Mononuclear cell (primary cell): Measurements from ENCODE around the gene KRT82. TPM values are rescaled to one million over a fixed set of nuclear protein-coding genes. Genes with fewer than 3 reads are reported as not detected.
"Not testable (repeated sequence)": the region's sequence is repeated elsewhere in the genome, so short reads cannot be mapped to it uniquely, and the experiment has no call there.

Source experiments
- H3K27me3 ChIP-seq: 2 replicates; pipeline ENCODE4 v1.6.0; 2011; ENCODE audit warnings: low read length, control low read depth; ENCODE audit not compliant: insufficient read depth
- H3K4me1 ChIP-seq: 2 replicates; pipeline ENCODE4 v1.5.1; 2011; ENCODE audit warnings: mild to moderate bottlenecking, low read length, control low read depth; ENCODE audit not compliant: insufficient read depth
- H3K4me3 ChIP-seq: 2 replicates; pipeline ENCODE4 v1.5.1; 2011; ENCODE audit warnings: mild to moderate bottlenecking, low read length, moderate library complexity
- H3K9me3 ChIP-seq: 2 replicates; pipeline ENCODE4 v1.5.1; 2011; ENCODE audit warnings: low read depth, mild to moderate bottlenecking, control low read depth, low read length
- total RNA-seq: library from RNA; depleted of rRNA; stranded (reverse); fragments of >200 nt; gene quantifications from one replicate; pipeline ENCODE4 v1.2.3, GENCODE V29; 2012

The KRT82 gene
- total RNA-seq, 1 donor: not detected

DNA sequence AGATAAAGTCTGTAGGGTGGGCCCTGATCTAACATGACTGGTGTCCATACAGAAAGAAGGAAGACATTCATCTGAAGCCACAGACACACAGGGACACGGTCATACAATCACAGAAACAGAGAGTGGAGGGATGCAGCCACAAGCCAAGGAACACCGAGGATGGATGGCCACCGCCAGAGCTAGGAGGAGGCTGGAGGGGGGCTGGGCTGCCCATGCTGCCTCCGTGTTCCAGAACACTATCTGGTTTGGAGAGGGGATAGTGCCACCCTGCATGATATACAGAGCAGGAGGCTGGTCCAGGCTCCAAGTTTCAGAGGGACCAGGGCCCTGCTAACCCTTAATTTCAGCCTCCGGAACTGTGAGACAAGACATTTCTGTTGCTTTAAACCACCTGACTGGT is 19.3 kb upstream of the KRT82 start:
- Histone ChIP-seq H3K4me3 (no peak overlapping the region), H3K27me3 (no peaks in the 10 kb centered on the region), H3K4me1 (no peaks in the 10 kb centered on the region), H3K9me3 (no peaks in the 10 kb centered on the region)

DNA sequence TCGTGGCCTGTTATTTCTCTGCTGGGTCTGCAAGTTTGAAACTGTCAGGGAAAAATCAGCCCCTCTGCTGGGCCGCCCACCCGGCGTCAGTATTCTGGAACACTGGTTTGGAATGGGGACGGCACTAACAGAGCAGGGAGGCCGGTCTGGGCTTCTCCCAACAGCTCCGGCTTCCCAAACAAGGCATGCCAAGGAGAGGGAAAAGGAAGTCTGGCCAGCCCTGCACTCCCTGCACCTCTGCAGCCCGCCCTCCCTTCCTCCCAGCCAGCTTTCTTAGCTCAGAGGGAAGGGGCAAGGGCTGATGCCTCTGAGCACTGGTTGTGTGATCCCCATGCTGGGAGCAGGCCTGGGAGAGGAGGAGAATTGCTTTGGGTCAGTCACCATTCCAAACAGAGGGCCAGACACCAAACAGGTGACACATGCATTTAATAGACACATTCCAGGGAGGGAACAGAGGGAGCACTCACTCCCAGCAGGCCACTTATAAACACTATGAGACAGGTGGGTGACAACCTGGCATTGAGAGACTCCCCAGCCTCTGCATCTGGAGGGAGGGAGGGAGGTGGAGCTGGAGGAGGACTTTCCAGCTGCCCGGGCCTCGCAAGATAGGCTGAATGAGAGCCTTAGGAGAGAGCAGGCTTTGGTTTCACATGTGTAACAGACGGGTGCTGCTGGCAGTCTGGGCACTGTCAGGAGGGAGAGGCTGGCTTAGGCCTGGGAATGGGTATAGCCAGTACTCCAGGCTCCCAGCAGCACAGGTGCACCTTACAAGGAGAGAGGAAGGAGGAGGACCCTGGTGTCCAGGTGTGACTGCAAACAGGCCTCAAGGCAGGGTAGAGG is 17.7 kb upstream of the KRT82 start:
- Histone ChIP-seq H3K4me1 (no peaks in the 10 kb centered on the region), H3K27me3 (no peaks in the 10 kb centered on the region), H3K9me3 (no peaks in the 10 kb centered on the region), H3K4me3 (no peak overlapping the region)

DNA sequence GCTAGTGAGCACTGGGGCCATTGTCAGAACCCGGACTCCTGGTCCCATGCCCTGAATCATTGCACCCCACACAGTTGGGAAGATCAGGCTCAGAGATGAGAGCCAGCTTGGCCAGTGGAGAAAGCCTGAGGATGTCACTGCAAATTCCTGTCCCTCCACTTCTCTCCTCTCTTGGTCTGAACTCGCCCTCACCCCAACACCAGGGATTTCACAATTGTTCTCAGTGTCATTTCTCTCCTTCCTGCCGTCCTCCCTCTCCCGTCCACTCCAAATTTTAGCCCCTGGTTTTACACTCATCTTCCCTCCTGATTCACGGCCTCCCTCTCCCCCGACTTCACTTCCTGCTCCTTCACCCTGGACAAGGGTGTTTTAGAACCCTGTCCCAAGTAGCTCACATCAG is 16.9 kb upstream of the KRT82 start:
- H3K9me3 ChIP-seq: no peaks in the 10 kb centered on the region
- no peaks in the 10 kb centered on the region for H3K27me3 ChIP-seq
- no peaks in the 10 kb centered on the region for H3K4me1 ChIP-seq
- H3K4me3 ChIP-seq: no peak overlapping the region

DNA sequence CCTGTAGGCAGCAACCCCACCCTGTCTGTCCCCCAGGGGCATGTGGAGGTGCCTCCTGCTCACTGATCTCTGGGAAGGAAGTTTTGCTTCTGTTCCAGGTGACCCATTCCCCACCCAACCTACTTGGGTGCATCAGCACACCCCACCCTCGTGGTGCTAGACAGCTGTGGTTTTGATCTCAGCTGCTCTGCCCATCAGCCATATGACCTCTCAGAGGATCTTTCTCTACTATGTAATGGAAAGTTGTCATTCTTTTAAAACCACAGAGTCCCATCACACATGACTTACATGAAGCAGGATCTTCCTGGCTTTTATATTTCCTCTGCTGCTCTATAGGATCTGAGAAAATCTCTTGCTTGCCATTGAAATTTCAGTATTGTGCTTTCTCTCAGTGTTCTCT is 13.5 kb upstream of the KRT82 start:
- H3K9me3 ChIP-seq: no peaks in the 10 kb centered on the region
- H3K4me3 ChIP-seq: no peak overlapping the region
- no peaks in the 10 kb centered on the region for H3K27me3 ChIP-seq
- H3K4me1 ChIP-seq: no peaks in the 10 kb centered on the region

DNA sequence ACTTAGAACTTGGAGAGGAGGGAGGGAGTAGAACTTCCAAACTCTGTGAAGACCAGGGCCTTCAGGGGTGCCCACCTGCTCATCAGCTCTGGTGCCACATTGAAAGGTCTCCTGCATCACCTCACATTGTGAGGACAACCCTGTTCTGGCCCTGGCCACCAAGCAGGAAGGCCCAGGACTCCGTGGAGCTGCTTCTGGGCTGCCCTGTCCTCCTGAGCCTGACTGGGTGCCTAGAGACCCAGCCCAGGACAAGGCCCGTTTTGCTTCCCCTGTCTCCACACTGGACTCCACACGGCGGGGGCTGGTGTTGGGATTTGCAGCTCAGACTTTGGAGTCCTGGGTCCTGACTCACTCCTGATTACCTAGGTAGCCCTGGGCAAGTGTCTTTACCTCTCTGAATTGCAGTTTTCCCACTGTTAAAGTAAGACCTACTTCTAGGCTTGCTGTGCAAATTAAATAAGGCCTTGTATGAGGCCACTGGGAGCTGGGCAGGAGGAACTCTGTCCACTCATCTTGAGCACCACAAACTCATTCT is 12.5 kb upstream of the KRT82 start:
- no peaks in the 10 kb centered on the region for H3K27me3 ChIP-seq
- H3K9me3 ChIP-seq: no peaks in the 10 kb centered on the region
- no peaks in the 10 kb centered on the region for H3K4me1 ChIP-seq
- no peak overlapping the region for H3K4me3 ChIP-seq

- Histone ChIP-seq H3K4me1 (no peaks in the 10 kb centered on the region), H3K9me3 (no peaks in the 10 kb centered on the region), H3K4me3 (no peak overlapping the region), H3K27me3 (no peaks in the 10 kb centered on the region)
These were observed 11.6 kb upstream of the KRT82 start for GRCh38 chr12:52417740-52418139.

DNA sequence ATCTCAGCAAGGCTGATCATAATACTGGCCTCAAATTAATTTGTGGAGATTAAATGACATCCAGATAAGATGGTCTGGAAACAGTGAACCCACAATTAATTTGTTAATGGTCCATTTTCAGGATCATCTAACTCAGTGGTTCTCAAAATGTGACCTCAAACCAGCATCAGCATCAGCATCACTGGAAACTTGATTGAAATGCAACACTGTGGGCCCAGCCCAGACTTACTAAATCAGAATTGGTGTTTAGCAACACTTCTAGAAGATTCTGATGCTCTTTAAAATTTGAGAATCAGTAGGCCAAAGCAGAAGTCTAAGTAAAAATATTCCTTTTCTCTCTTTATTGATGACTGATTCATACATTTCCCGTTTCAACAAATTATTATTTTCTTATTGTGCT is 10.7 kb upstream of the KRT82 start:
- H3K9me3 ChIP-seq: no peaks in the 10 kb centered on the region
- H3K4me3 ChIP-seq: no peak overlapping the region
- no peaks in the 10 kb centered on the region for H3K27me3 ChIP-seq
- no peaks in the 10 kb centered on the region for H3K4me1 ChIP-seq

- Histone ChIP-seq H3K27me3 (no peaks in the 10 kb centered on the region), H3K4me1 (no peaks in the 10 kb centered on the region), H3K9me3 (no peaks in the 10 kb centered on the region), H3K4me3 (no peak overlapping the region)
These were observed 10.0 kb upstream of the KRT82 start for GRCh38 chr12:52415870-52416750.

DNA sequence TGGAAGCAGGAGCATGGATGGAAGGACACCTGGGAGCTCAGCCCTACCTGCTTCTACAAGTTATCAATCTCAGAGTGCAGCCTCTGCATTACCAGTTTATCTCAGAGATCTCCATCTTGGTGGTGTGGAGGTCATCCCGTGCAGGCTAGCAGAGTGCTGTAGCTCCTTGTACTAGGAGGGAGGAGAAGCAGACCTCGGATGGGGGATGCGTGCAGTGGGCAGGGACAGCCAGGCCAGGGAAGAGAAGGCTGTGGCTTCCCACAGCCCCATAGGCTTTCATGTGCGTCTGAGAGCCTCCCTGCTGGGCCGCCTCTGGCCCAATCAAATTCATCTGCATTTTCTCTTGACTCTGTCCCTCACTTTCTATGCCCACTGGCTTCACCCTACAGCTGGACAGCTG is 8.8 kb upstream of the KRT82 start:
- Histone ChIP-seq H3K4me1 (no peaks in the 10 kb centered on the region), H3K4me3 (no peak overlapping the region), H3K27me3 (no peaks in the 10 kb centered on the region), H3K9me3 (no peaks in the 10 kb centered on the region)

- Histone ChIP-seq H3K4me1 (no peaks in the 10 kb centered on the region), H3K27me3 (no peaks in the 10 kb centered on the region), H3K4me3 (no peak overlapping the region), H3K9me3 (no peaks in the 10 kb centered on the region)
These were observed 7.7 kb upstream of the KRT82 start for GRCh38 chr12:52413782-52414345.

- no peaks in the 10 kb centered on the region for H3K9me3 ChIP-seq
- H3K4me3 ChIP-seq: no peak overlapping the region
- no peaks in the 10 kb centered on the region for H3K27me3 ChIP-seq
- H3K4me1 ChIP-seq: no peaks in the 10 kb centered on the region
These were observed 7.1 kb upstream of the KRT82 start for GRCh38 chr12:52413202-52413601.

DNA sequence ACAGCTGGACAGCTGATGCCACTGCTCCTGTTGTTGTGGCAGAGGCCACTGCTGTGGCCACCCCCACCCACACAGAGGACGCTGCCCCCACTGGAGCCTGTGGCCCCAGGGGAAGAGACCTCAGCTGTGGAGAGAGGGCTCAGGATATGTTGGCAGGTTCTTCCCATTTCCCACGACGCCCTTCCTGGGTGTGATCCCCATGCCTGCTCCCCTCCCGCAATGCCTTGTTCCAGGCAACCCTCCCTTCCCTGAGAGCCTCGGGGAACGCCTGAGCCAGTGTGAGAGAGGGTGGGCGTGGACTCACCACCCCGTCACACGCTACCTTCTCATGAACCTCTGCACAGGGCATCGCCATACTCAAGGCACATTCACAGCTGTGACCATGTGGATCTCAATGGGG is 5.7 kb upstream of the KRT82 start:
- no peaks in the 10 kb centered on the region for H3K9me3 ChIP-seq
- H3K4me1 ChIP-seq: no peaks in the 10 kb centered on the region
- H3K4me3 ChIP-seq: no peak overlapping the region
- no peaks in the 10 kb centered on the region for H3K27me3 ChIP-seq

DNA sequence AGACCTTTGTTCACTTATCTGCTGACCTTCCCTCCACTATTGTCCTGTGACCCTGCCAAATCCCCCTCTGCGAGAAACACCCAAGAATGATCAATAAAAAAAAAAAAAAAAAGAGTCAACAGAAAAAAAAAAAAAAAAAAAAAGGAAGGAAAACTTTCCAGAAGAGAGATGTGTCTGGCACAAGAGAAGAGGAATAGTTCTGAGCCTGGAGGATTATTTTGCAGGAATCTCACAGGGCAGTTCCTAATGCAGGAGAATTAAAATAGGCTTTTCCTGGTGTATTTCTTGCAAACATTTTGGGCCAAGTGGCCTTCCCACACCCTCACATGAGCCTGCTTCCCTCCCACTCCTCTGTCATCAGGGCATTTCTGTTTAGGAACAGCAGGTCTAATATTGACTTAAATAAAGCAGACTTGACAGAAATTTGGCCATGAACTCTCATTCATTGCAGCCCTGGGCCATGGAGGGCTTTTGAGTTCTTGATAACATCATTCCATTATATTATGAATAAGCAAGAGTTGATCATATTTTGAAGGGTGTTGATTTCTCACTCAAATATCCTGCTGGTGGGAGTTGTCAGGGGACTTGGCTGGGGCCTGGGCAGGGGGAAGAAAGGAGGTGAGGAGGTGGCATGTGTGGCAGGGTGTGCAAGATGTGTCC is 4.6 kb upstream of the KRT82 start:
- not testable (repeated sequence) for H3K9me3 ChIP-seq, H3K4me3 ChIP-seq, H3K27me3 ChIP-seq, H3K4me1 ChIP-seq

- Histone ChIP-seq H3K4me3 (no peak overlapping the region), H3K4me1 (no peaks in the 10 kb centered on the region), H3K9me3 (no peaks in the 10 kb centered on the region), H3K27me3 (no peaks in the 10 kb centered on the region)
These were observed 1.8 kb upstream of the KRT82 start for GRCh38 chr12:52407918-52408317.

DNA sequence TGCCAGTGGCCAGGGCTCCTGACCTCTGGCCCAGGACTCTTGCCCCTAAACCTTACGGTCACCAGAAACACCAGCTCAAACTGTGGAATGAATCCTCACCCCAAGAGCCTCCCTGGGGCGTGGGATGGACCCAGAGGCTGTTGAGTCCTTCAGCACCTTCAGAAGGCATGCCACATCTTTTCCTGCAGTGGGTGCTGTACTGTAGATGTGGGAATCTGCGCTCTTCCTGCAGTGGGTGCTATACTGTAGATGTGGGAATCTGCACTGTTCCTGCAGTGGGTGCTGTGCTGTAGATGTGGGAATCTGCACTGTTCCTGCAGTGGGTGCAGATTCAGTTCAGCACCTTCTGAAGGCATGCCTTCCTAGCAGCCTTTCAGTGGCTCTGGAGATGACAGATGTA is 1.2 kb downstream of the KRT82 start:
- no peaks in the 10 kb centered on the region for H3K9me3 ChIP-seq

More for the DNA sequence above, 1.2 kb downstream of the KRT82 start:
- no peak overlapping the region for H3K4me3 ChIP-seq
- H3K27me3 ChIP-seq: no peaks in the 10 kb centered on the region
- no peaks in the 10 kb centered on the region for H3K4me1 ChIP-seq
